AG09309 (cell line): ENCODE data around the gene WDR5B.

ENCODE experiments used
- DNase-seq: peaks from one replicate; pipeline ENCODE4 v3.0.0-alpha.2; 2010; ENCODE audit warnings: low read depth
- H3K4me3 ChIP-seq: 2 replicates; pipeline ENCODE4 v1.5.1; 2011; ENCODE audit warnings: mild to moderate bottlenecking, low read depth, low read length, moderate library complexity; ENCODE audit not compliant: control insufficient read depth
- TF ChIP-seq, protein P1 (sequence below): IDR thresholded peaks from 2 replicates; pipeline ENCODE4 v1.5.1; 2011; ENCODE audit warnings: mild to moderate bottlenecking, low read depth, low read length, inconsistent platforms; ENCODE audit not compliant: insufficient read depth, control insufficient read depth; ENCODE audit errors: missing control alignments

Gene WDR5B

DNA sequence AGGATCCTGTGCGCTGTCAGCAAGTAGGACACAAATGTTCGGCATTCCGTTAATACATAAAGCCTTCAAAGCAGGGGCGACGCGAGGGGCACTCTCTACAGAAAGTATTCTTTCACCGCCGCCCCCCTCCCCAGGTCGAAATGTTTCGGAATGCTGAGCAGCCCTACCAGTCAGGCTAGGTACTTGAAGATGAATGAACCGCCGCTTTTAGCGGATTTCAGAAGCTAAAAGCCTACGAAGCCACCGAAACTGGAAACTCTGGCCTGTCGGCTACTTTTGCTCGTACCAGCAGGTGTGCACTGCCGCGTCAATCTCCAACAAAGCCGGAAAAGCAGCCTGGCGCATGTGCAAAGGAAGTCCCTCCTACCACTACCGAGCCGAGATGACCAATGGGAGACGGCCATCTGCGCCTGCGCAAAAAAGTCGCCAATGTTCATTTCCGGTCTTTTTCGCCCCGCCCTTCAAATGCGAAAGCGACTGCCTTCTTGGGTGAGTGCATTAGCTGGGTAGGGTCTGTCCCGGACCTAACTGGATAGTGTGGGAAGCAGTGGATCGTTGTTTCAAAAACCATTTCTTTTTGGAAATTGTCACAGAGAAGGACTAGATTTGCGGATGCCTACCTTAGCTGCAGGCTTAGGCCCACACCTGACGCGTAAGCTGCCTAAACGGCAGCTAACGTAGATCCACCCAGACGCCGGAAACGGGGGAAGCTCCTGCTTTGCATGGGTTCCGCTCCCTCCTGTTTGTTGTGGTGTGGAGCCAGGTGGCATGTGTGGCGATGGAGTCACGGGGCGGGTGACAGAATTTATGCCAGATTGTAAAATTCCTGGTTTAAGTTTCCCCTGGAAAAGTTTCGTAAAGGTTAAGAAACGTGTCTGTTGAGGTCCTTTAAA is at the start of gene WDR5B:
Gene WDR5B (minus strand): TSS at position 301 of the 893 bp plus-strand sequence. CDS start 534 bp downstream, outside the sequence.
- peak; percentile 93 for DNase-seq
- TF ChIP-seq, protein P1, sequence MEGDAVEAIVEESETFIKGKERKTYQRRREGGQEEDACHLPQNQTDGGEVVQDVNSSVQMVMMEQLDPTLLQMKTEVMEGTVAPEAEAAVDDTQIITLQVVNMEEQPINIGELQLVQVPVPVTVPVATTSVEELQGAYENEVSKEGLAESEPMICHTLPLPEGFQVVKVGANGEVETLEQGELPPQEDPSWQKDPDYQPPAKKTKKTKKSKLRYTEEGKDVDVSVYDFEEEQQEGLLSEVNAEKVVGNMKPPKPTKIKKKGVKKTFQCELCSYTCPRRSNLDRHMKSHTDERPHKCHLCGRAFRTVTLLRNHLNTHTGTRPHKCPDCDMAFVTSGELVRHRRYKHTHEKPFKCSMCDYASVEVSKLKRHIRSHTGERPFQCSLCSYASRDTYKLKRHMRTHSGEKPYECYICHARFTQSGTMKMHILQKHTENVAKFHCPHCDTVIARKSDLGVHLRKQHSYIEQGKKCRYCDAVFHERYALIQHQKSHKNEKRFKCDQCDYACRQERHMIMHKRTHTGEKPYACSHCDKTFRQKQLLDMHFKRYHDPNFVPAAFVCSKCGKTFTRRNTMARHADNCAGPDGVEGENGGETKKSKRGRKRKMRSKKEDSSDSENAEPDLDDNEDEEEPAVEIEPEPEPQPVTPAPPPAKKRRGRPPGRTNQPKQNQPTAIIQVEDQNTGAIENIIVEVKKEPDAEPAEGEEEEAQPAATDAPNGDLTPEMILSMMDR = no peak
- peak within 1 kb of the TSS; percentile 86 for H3K4me3 ChIP-seq

- TF ChIP-seq, protein P1 = no peak
- H3K4me3 ChIP-seq = no peak overlapping the region
- no peak for DNase-seq
Observed at GRCh38 chr3:122464659-122465058, 48.8 kb upstream of the WDR5B start.

DNA sequence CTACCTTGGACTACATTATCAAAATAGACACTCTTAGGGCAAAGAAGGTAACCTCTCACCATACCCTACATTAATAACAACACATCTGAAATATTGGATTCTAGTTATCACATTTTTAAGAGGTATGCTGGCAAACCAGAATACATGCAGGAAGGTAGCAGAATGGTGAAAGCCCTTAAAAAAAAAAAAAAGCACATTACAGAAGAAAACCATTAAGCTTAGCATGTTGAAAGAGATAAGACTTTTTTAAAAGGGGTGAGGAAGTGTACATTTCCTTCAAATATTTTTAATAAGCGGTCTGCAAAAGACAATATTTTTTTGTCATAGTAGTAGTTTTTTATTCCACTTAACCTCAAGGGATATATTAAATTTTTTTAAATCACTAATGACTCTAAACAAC is 46.5 kb upstream of the WDR5B start:
- TF ChIP-seq, protein P1 = no peak
- H3K4me3 ChIP-seq = no peak overlapping the region
- no peak for DNase-seq

DNA sequence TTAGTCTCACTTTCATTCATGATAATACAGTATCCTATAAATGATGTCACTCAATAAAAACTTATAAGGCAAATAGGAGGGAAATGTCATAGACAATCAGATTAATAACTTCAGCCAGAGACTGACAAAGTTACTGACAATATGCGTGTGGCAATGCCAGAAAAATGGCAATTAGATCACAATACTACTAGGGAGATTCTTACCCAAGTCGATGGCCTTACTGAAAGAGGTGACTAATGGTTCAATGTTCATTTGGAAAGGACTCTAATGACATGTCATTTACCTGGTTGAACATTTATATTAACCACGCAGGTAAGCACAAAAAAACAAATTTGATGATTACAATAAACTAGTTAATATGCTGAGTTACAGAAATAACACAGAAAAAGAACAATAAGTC is 45.9 kb upstream of the WDR5B start:
- TF ChIP-seq, protein P1 = no peak
- no peak overlapping the region for H3K4me3 ChIP-seq
- no peak for DNase-seq

GRCh38 chr3:122458992-122459391 is 43.1 kb upstream of the WDR5B start:
- TF ChIP-seq, protein P1 = peak; percentile 52
- H3K4me3 ChIP-seq = no peak overlapping the region
- peak; percentile 38 for DNase-seq

DNA sequence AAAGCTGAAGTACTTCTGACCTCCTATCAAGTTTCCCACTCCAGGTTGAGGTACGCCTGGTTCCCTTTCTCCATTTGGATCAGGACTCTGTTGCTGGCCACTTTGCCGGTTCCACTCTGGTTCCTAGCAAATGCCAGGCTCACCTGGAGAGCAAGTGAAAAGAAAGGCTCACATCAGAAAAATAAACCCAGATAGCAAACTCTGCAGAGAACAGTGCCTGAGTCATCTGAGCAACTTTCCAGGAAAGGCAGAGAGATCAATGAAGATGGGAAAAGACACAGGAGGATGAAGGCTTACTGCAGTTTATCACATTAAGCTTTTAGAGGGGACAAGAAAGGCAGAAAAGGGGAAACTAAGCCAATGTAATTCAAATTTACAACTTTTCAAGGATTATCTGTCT is 41.8 kb upstream of the WDR5B start:
- H3K4me3 ChIP-seq = no peak overlapping the region
- TF ChIP-seq, protein P1 = no peak
- DNase-seq = no peak

DNA sequence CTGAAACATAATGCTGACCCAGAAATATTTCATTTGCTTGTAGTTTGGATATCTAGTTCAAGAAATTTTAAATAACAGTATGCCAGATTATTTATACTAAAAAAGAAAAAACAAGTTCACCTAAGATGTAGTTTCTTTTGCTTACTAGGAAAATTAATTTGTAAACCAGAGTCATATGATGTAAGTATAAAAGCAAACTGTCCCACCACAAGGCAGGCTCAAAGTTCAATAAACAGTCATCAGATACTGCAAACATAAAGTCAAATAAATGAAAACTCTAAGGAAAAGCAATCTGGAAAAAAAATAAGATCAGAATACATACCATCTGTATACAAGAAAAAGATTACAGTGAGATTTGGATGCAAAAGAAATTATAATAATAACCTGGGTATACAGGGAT is 40.2 kb upstream of the WDR5B start:
- no peak overlapping the region for H3K4me3 ChIP-seq
- TF ChIP-seq, protein P1 = no peak
- no peak for DNase-seq
